GM12872 (cell line): ENCODE data around the gene UBE2M.

ENCODE experiments used
- CTCF ChIP-seq: IDR thresholded peaks from 3 replicates; pipeline ENCODE4 v1.5.1; 2011; ENCODE audit warnings: low read depth, mild to moderate bottlenecking, low read length, moderate library complexity; ENCODE audit not compliant: insufficient read depth

Gene UBE2M

GRCh38 chr19:58522709-58523108, 35.7 kb downstream of the UBE2M start:
- TF ChIP-seq CTCF, result no peak

GRCh38 chr19:58521651-58522050, 36.8 kb downstream of the UBE2M start:
- no peak for TF ChIP-seq CTCF

- TF ChIP-seq CTCF, result no peak
Measured at GRCh38 chr19:58520257-58520599, 38.2 kb downstream of the UBE2M start.

- peak; percentile 81 for TF ChIP-seq CTCF
Measured at GRCh38 chr19:58519355-58520256, 38.8 kb downstream of the UBE2M start, which contains the start of gene ZBTB45. Gene ZBTB45 (minus strand): TSS chr19:58519810. CDS start chr19:58517673, 2,137 bp downstream.

GRCh38 chr19:58519087-58519354, 39.4 kb downstream of the UBE2M start:
- TF ChIP-seq CTCF, result peak; percentile 59

- no peak for TF ChIP-seq CTCF
Measured at GRCh38 chr19:58518256-58519086, 39.9 kb downstream of the UBE2M start.

GRCh38 chr19:58516964-58517833, 41.2 kb downstream of the UBE2M start:
- TF ChIP-seq CTCF, result no peak
